Gastrocnemius medialis (tissue), 4 donors: Measurements from ENCODE around the gene SAMMSON.

Experiments
- CTCF ChIP-seq, 5 experiments: fragments of 450-650 bp in 3 of 5; fragments of 200-600 bp in 2 of 5; sonication (generic) in 2 of 5; IDR thresholded peaks in 4 of 5; conservative IDR thresholded peaks in 1 of 5; 1 replicate in 4 of 5; 2 replicates in 1 of 5; pipeline ENCODE4 v1.5.1; 2016 to 2019; ENCODE audit warnings: antibody characterized with exemption in 5 of 5, mild to moderate bottlenecking in 3 of 5, moderate library complexity in 3 of 5
- POLR2A ChIP-seq, 2 donors: fragments of 450-650 bp; IDR thresholded peaks; one replicate each; pipeline ENCODE4 v1.6.1; 2017; ENCODE audit warnings: antibody characterized with exemption in 2 of 2, mild to moderate bottlenecking in 2 of 2, moderate library complexity in 2 of 2

- TF ChIP-seq CTCF (IDR thresholded peaks at IDR 0.05 in 4 of 5, conservative IDR thresholded peaks at IDR 0.05 in 1 of 5) (no peak), POLR2A (IDR thresholded peaks at IDR 0.05) (no peak)
Observed at GRCh38 chr3:70108546-70108945, 109.0 kb downstream of the SAMMSON start.
